Lung (tissue), 12 donors: ENCODE data around the gene UNC5C. TPM values are rescaled to one million over a fixed set of nuclear protein-coding genes. Genes with fewer than 3 reads are reported as not detected.
A peak's percentile ranks its signal among the peaks of the same experiment; 100 is the strongest.

Source experiments
- ATAC-seq: fragments of 200-7000 bp; cut with Tn5 transposase; one replicate; pipeline ENCODE4 v1.9.1; 2020; ENCODE audit warnings: moderate number of reproducible peaks; ENCODE audit not compliant: insufficient read depth, low FRiP score
- DNase-seq, 3 donors: peaks; one replicate each; pipeline ENCODE4 v3.0.0-alpha.2; 2013 to 2017
- H3K27ac ChIP-seq, 2 donors: one replicate each; pipeline ENCODE4 v1.5.1; 2013; ENCODE audit warnings: mild to moderate bottlenecking in 2 of 2, moderate library complexity in 2 of 2, control low read depth in 1 of 2, inconsistent platforms in 1 of 2, low read depth in 1 of 2, low read length in 1 of 2
- H3K27me3 ChIP-seq, 3 donors: one replicate each; pipeline ENCODE4 v1.5.1; 2013; ENCODE audit warnings: low read length in 2 of 3; ENCODE audit not compliant: control insufficient read depth in 3 of 3, insufficient read depth in 3 of 3
- H3K36me3 ChIP-seq, 4 donors: one replicate each; pipeline ENCODE4 v1.5.1; 2013; ENCODE audit warnings: low read length in 4 of 4, mild to moderate bottlenecking in 1 of 4, moderate library complexity in 1 of 4; ENCODE audit not compliant: control insufficient read depth in 4 of 4, insufficient read depth in 4 of 4
- H3K4me1 ChIP-seq, 5 donors: one replicate each; pipeline ENCODE4 v1.5.1; 2013; ENCODE audit warnings: low read length in 5 of 5, mild to moderate bottlenecking in 2 of 5, moderate library complexity in 1 of 5; ENCODE audit not compliant: control insufficient read depth in 5 of 5, insufficient read depth in 5 of 5
- H3K4me3 ChIP-seq: one replicate; pipeline ENCODE4 v1.5.1; 2013; ENCODE audit warnings: mild to moderate bottlenecking, control low read depth, moderate library complexity
- H3K9ac ChIP-seq, 2 donors: one replicate each; pipeline ENCODE4 v1.5.1; 2013; ENCODE audit warnings: low read length in 2 of 2, control low read depth in 1 of 2; ENCODE audit not compliant: insufficient read depth in 1 of 2
- H3K9me3 ChIP-seq, 4 donors: one replicate each; pipeline ENCODE4 v1.5.1; 2013; ENCODE audit warnings: low read length in 3 of 4, mild to moderate bottlenecking in 1 of 4, moderate library complexity in 1 of 4; ENCODE audit not compliant: control insufficient read depth in 4 of 4, insufficient read depth in 3 of 4
- WGBS, 2 donors: extraction: QIAGEN DNeasy Blood & Tissue Kit; methylation state at CpG; one replicate each; pipeline ENCODE4 v1.1.7; 2013; 5-methylcytosine and 5-hydroxymethylcytosine counted together
- polyA plus RNA-seq, 2 donors: library from polyadenylated mRNA; stranded (reverse); fragments of 200-250 nt; gene quantifications; one replicate each; pipeline ENCODE4 v1.2.1, GENCODE V29; 2013
- total RNA-seq, 2 donors: library from RNA; depleted of rRNA in 1 of 2; stranded (reverse); fragments of >200 nt in 1 of 2; gene quantifications; one replicate each; pipeline ENCODE4 v1.2.1, GENCODE V29; 2014 to 2021
- TF ChIP-seq, protein P1 (sequence below): IDR thresholded peaks from 2 replicates; pipeline ENCODE4 v1.5.1; 2012; ENCODE audit warnings: mild to moderate bottlenecking; ENCODE audit errors: control extremely low read depth, extremely low read depth
- donor health status: control.
- donor health status: control.
- donor health status: Bipolar disorder and iron deficiency.
- donor health status: healthy.
- donor health status: DM: yes; HTN: yes; CAD: no.

The UNC5C gene
- total and polyA plus RNA-seq, 4 donors = 0.55 to 27.9 (median 3.8) TPM

DNA sequence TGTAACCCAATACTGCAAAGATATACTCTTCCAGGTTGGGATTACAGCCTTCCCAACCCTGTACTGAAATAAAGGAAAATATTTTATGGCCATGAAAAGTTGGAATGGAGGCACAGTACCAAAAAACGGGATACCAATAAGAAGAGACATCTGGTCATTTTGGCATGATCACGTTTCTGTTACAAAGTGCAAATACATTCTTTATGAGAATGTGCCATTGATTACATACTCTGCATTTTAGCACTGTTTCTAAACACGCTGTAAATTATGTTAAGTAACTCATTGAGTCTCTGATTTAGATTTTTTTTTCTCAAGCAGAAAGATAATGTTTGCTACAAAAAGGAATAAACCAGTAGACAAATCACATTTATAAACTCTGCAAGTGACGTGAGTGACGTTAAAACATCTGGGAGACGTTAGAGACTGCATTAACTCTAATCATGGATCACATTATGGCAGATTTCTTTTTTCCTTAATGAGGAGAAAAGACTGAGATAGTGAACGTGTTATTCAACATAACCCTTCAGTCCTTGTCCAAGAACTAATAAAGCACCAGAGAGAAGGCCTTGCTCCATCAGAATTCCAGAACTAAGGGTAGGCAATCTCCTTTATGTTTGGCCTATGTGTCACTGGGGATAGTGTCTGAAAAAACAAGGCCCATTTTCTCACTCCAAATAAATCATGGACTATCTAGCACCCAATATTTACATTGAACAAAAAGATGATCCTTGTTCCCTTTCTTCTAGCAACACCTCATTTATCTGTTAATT, 31.0 kb downstream of the UNC5C start:
- Histone ChIP-seq H3K4me3 (no peak overlapping the region), H3K9ac (no peak overlapping the region), H3K27ac (no peak overlapping the region), H3K36me3 (no peaks in the 10 kb centered on the region), H3K4me1 (peaks cover 0 to 49% (median 4%) of the 10 kb centered on the region in 5 donors), H3K27me3 (no peaks in the 10 kb centered on the region), H3K9me3 (peaks cover 0 to 1% (median 0%) of the 10 kb centered on the region in 4 donors)
- WGBS, 2 donors = 70% methylated on average over 7 of the region's 7 CpGs
- TF ChIP-seq, protein P1, sequence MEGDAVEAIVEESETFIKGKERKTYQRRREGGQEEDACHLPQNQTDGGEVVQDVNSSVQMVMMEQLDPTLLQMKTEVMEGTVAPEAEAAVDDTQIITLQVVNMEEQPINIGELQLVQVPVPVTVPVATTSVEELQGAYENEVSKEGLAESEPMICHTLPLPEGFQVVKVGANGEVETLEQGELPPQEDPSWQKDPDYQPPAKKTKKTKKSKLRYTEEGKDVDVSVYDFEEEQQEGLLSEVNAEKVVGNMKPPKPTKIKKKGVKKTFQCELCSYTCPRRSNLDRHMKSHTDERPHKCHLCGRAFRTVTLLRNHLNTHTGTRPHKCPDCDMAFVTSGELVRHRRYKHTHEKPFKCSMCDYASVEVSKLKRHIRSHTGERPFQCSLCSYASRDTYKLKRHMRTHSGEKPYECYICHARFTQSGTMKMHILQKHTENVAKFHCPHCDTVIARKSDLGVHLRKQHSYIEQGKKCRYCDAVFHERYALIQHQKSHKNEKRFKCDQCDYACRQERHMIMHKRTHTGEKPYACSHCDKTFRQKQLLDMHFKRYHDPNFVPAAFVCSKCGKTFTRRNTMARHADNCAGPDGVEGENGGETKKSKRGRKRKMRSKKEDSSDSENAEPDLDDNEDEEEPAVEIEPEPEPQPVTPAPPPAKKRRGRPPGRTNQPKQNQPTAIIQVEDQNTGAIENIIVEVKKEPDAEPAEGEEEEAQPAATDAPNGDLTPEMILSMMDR = no peak
- DNase-seq (peak; percentile 50 to 98 (median 98)), ATAC-seq (no peak)

DNA sequence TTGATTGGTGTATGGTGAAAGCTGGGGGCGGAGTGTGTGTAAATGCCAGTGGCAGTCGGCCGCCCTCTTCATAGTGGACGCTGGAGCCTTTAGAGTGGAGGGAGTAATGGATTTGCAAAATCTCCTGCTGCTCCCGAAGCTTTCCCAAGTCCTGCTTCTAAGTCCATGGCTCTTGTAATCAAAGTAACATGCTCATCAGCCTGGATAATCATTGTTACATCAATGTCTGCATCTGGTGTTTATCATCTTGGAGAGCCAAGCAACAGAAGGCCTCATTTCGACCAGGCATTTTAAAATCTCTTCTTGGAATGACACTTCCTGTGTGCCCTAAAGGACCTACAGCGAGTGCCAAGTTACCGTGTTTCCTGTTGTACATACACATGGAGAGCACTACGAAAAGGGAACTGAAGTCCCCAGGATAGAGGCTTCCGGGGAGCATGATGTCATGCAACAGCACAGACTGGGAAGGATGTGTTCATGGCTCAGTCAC, 32.2 kb downstream of the UNC5C start:
- Histone ChIP-seq H3K36me3 (no peaks in the 10 kb centered on the region), H3K9me3 (peaks cover 0 to 1% (median 0%) of the 10 kb centered on the region in 4 donors), H3K27me3 (no peaks in the 10 kb centered on the region), H3K4me3 (no peak overlapping the region), H3K27ac (peak overlapping the region in 1 of 2 donors; percentile 52), H3K9ac (peak overlapping the region in 1 of 2 donors; percentile 11), H3K4me1 (peaks cover 0 to 57% (median 4%) of the 10 kb centered on the region in 5 donors)
- TF ChIP-seq, protein P1 = no peak
- DNase-seq (peak; percentile 66 to 88 (median 83)), ATAC-seq (no peak)
- WGBS, 2 donors = 68 to 73% methylated on average over 10 of the region's 10 CpGs

DNA sequence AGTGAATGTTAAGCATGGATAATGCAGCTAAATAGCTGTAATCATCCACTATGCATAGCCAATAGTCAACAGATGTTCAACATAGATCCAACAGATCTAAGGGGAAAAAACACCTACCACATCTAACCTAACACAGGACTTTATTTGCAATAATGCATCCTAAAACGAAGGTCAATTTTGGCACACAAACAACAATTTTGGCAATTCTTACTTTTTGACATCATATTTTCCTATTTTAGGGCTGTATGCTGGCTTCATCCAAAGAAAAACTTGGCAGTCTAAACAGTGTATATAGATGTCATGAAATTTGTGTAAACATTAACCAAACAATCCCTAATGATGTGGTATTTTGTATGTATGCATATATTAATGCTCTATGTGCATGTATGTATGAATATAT, 33.2 kb downstream of the UNC5C start:
- no peaks in the 10 kb centered on the region for H3K27me3 ChIP-seq
- no peak overlapping the region for H3K4me3 ChIP-seq
- peaks cover 0 to 1% (median 0%) of the 10 kb centered on the region in 4 donors for H3K9me3 ChIP-seq
- peaks cover 0 to 57% (median 4%) of the 10 kb centered on the region in 5 donors for H3K4me1 ChIP-seq
- no peak overlapping the region for H3K27ac ChIP-seq
- DNase-seq = peak in 2 of 3 donors; percentile 65 to 78
- TF ChIP-seq, protein P1 = no peak
- H3K36me3 ChIP-seq = peaks cover 0 to 3% (median 0%) of the 10 kb centered on the region in 4 donors
- ATAC-seq = no peak
- 62 to 85% methylated on average over 1 of the region's 1 CpG for WGBS, 2 donors
- H3K9ac ChIP-seq = no peak overlapping the region
